Fibroblast of the conjunctiva (primary cell): ENCODE data around the gene ATF5.
"Not testable (repeated sequence)": the region's sequence is repeated elsewhere in the genome, so short reads cannot be mapped to it uniquely, and the experiment has no call there.

Source experiments
- DNase-seq: peaks from one replicate; pipeline ENCODE4 v3.0.0-alpha.2; 2010; ENCODE audit warnings: low read depth

ATF5 gene

GRCh38 chr19:49949742-49950589, 21.0 kb downstream of the ATF5 start:
- no peak for DNase-seq

GRCh38 chr19:49950590-49950948, 21.6 kb downstream of the ATF5 start:
- DNase-seq: no peak

- no peak for DNase-seq
Measured at GRCh38 chr19:49950956-49951526, 22.0 kb downstream of the ATF5 start.

- DNase-seq: no peak
Measured at GRCh38 chr19:49951806-49952478, 22.9 kb downstream of the ATF5 start.

- no peak for DNase-seq
Measured at GRCh38 chr19:49952479-49952836, 23.5 kb downstream of the ATF5 start.

- DNase-seq: no peak
Measured at GRCh38 chr19:49952906-49953305, 23.9 kb downstream of the ATF5 start.

GRCh38 chr19:49953416-49953815, 24.4 kb downstream of the ATF5 start:
- no peak for DNase-seq

GRCh38 chr19:49954092-49954829, 25.3 kb downstream of the ATF5 start:
- no peak for DNase-seq

GRCh38 chr19:49954933-49955332, 25.9 kb downstream of the ATF5 start:
- no peak for DNase-seq

GRCh38 chr19:49956115-49956495, 27.1 kb downstream of the ATF5 start:
- no peak for DNase-seq

GRCh38 chr19:49957262-49957915, 28.4 kb downstream of the ATF5 start:
- DNase-seq: no peak

- DNase-seq: not testable (repeated sequence)
Measured at GRCh38 chr19:49958144-49958543, 29.1 kb downstream of the ATF5 start.

- not testable (repeated sequence) for DNase-seq
Measured at GRCh38 chr19:49958596-49958995, 29.6 kb downstream of the ATF5 start.

- not testable (repeated sequence) for DNase-seq
Measured at GRCh38 chr19:49959892-49960291, 30.9 kb downstream of the ATF5 start.

- DNase-seq: not testable (repeated sequence)
Measured at GRCh38 chr19:49960980-49961379, 32.0 kb downstream of the ATF5 start, which contains the start of gene SIGLEC11. SIGLEC11 (minus strand) TSS chr19:49961172; CDS start chr19:49961081, 91 bp downstream.

GRCh38 chr19:49968279-49968922, 39.4 kb downstream of the ATF5 start:
- no peak for DNase-seq

GRCh38 chr19:49969355-49969754, 40.4 kb downstream of the ATF5 start:
- not testable (repeated sequence) for DNase-seq

GRCh38 chr19:49971991-49972411, 43.0 kb downstream of the ATF5 start:
- DNase-seq: no peak

- no peak for DNase-seq
Measured at GRCh38 chr19:49972841-49973240, 43.8 kb downstream of the ATF5 start.

- no peak for DNase-seq
Measured at GRCh38 chr19:49973987-49974386, 45.0 kb downstream of the ATF5 start.

- DNase-seq: no peak
Measured at GRCh38 chr19:49975051-49975450, 46.0 kb downstream of the ATF5 start.
